ENCODE data around the gene GTPBP6. TPM values are rescaled to one million over a fixed set of nuclear protein-coding genes. Genes with fewer than 3 reads are reported as not detected.

The GTPBP6 gene
- total RNA-seq, 1 experiment from 2014 or later: 48.9 TPM

DNA sequence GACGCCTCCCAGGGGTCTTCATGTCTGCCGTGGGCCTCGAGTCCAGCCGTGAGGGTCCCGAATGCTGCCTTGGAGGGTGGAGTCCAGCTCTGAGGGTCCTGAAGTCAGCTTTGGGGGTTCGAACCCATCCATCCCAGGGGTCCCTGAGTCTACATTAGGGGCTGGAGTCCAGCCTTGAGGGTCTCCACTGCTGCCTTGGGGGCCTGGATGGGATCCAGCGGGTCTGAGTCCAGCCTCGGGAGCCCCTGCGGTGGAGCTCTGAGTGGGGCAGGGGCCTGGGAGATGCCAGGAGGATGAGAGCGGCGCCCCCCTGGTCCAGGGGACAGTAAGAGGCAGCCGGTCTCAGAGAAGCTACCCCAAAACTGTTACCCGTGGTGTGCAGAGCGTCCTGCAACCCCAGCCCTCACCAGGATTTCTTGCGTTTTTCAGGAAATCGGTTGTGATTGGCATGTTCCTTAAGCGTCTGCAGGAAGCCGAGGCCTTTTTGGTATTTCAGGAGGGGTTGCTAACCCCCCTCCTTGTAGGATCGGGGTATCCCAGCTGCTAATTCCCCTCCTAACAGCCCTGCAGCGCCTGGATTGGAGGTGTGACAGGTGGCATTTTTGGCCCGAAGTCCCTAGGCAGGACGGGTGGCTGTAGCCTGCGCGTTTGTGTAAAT lies 1.7 kb upstream of the GTPBP6 start:
- H3K36me3 ChIP-seq (replicated peaks; ENCODE audit: control insufficient read depth, insufficient read depth, low read length): no peaks in the 10 kb centered on the region; the same call in 1 of the 2 replicates
- no peak for DNase-seq
- H3K4me3 ChIP-seq (ENCODE audit: insufficient read depth, low read depth, low read length): peak overlapping the region; percentile 94
- peaks cover 7% of the 10 kb centered on the region; the same call in 1 of the 2 replicates for H3K27me3 ChIP-seq (ENCODE audit: control insufficient read depth, insufficient read depth, low read length)

DNA sequence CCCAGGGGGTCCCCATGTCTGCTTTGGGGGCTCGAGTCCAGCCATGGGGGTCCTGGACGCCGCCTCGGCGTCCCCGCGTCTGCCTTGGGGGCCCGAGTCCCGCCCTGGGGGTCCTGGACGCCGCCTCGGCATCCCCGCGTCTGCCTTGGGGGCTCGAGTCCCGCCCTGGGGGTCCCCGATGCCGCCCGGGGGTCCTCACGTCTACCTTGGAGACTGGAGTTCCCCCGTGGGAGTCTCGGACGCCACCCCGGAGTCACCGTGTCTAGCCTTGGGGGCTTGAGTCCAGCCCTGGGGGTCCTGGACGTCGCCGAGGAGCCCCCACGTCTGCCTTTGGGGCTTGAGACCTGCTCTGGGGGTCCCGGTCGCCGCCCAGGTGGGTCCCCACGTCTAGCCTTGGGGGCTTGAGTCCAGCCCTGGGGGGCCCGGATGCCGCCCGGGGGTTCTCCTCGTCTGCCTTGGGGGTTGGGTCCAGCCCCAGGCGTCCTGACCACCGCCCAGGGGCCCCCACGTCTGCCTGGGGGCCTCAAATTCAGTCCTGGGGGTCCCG lies 1.1 kb upstream of the GTPBP6 start:
- DNase-seq: no peak
- H3K36me3 ChIP-seq (replicated peaks; ENCODE audit: control insufficient read depth, insufficient read depth, low read length): no peaks in the 10 kb centered on the region; the same call in 1 of the 2 replicates
- H3K27me3 ChIP-seq (ENCODE audit: control insufficient read depth, insufficient read depth, low read length): peaks cover 7% of the 10 kb centered on the region; the same call in 1 of the 2 replicates
- peak overlapping the region; percentile 94 for H3K4me3 ChIP-seq (ENCODE audit: insufficient read depth, low read depth, low read length)

DNA sequence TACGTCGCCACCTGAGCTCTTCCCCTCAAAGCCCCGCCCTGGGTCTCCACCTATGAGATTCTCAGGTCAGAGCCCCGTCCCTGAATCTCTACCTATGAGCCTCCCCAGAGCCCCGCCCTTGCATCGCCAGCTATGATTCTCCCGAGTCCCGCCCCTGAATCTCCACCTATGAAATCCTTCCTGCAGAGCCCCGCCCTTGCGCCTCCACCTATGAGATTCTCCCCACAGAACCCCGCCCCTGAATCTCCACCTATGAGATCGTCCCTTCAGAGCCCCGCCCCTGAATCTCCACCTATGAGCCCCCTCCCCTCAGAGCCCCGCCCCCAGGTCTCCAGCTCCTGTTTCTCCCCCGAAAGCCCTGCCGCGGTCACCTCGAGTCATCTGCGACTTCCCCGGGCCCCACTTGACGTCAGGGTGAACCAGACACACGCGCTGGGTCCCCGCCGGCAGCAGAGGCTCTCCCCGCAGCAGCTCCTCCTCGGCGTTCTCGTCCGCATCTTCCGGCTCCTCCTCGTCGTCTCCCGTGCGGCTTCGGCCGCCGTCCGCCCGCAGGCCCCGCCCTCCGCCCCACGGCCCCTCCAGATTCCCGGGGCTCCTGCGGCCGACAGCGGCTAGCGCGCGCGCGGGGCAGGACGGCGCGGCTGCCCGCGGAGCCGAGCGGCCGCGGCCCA lies 393 bp downstream of the GTPBP6 start:
- Histone ChIP-seq H3K36me3 (replicated peaks; ENCODE audit: control insufficient read depth, insufficient read depth, low read length) (peaks cover 4% of the 10 kb centered on the region), H3K27me3 (ENCODE audit: control insufficient read depth, insufficient read depth, low read length) (peaks cover 7% of the 10 kb centered on the region; the same call in 1 of the 2 replicates), H3K4me3 (ENCODE audit: insufficient read depth, low read depth, low read length) (peak overlapping the region; percentile 89)
- no peak for DNase-seq

DNA sequence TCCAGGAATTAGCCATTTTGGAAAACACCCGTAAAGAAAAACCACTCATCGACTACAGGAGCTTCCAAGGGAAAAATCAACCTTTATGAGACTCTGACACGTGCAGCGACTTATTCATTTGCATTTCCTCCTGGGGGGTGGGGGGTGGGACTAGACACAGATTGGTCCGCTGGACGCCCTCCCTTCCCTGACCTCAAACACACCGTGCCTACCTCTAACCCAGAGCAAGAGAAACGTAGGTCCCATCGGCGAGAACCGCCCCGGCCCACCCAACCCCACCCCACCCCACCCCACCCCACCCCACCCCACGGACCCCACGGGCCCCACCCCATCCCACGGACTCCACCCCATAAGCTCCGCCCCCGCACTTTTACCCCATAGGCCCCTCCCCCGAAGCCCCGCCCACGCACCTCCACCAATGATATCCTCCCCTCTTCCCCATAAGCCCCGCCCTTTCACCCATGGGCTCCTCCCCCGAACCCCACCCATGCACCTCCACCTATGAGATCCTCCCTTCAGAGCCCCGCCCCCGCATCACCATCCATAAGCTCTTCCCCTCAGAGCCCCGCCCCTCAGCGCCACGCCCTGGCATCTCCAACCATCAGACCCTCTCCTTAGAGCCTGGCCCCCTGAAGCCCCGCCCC lies 1.1 kb downstream of the GTPBP6 start:
- peak; percentile 98 for DNase-seq
- Histone ChIP-seq H3K4me3 (ENCODE audit: insufficient read depth, low read depth, low read length) (no peak overlapping the region), H3K36me3 (replicated peaks; ENCODE audit: control insufficient read depth, insufficient read depth, low read length) (peaks cover 4% of the 10 kb centered on the region), H3K27me3 (ENCODE audit: control insufficient read depth, insufficient read depth, low read length) (peaks cover 7% of the 10 kb centered on the region; the same call in 1 of the 2 replicates)

DNA sequence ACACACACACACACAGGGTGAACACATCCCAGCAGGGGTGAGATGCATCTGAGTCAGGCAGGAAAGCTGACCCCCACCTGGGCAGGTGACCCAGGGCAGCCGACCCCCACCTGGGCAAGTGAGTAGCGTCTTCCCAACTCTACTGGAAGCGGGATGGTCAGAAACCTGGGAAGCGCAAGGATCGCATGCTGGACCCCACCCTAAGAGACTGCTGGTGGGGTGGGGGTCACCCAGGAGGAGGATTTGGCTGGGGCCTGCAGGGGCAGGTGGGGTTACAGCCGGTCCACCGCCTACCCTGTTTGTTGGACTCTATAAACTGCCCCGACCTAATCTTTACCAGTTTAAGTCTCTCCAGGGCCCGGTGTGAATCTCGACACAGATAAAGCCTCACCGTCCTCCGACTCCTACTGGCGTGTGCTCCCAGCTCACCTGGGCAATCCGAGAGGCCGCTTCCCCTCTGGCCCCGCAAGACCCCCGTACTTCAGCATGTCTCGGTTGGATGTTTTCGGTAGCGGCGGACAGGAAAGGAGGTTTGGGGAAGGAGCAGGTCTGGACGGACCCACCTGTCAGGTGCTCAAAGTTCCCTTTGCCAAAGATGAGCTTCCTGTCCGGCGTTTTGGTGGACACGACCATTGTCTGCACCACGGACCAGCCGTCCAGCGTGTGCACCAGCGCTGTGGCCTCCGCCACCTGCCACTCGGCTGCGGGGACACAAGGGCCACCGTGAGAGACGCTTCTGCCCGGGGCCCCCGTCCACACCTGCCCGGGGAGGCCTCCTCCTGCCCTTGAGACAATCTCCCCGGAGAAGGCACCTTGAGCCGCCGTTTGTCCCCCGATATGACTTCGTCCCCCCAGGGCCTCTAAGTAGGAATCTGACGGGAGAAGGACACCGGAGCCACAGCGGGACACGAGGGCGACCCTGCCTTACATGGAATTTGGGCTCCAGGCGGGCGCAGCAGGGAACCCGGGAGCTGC lies 2.0 kb downstream of the GTPBP6 start:
- H3K27me3 ChIP-seq (ENCODE audit: control insufficient read depth, insufficient read depth, low read length): peaks cover 7% of the 10 kb centered on the region; the same call in 1 of the 2 replicates
- H3K36me3 ChIP-seq (replicated peaks; ENCODE audit: control insufficient read depth, insufficient read depth, low read length): peaks cover 11% of the 10 kb centered on the region
- no peak overlapping the region for H3K4me3 ChIP-seq (ENCODE audit: insufficient read depth, low read depth, low read length)
- DNase-seq: no peak

DNA sequence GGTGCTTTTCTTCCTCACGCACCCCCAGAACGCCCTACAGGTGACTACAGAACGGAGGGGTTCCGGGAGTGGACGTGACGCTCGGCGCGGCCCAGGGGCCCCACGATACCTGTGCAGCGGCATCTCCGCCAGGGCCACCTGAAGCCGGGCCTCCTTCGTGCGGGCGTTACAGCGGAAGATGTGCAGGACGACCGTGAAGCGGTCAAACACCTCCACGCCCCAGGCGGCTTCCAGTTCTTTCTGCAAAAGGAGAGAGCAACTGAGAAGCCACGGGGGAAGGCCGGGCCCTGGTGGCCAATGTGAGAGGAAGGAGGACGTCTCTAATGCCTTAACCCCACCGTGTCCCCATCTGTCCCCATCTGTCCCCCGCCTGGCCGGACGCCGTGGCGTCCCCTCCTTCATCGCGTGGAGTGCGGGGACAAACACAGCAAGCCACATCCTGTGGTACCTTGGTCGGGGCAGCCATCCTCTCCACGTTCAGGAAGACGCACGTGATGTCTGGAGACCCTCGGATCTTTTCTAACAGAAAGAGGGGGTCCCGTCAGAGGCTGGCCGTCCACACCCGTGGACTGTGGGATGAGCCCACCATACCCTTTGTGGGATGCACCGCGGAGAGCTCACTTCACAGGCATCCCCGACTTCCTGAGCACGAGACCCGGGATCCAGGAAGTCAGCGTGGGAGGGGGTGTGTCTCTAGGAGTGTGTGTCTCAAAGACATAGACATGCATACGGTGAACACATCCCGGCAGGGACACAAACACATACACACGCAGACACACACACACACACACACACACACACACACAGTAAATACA lies 3.6 kb downstream of the GTPBP6 start:
- no peak for DNase-seq
- H3K27me3 ChIP-seq (ENCODE audit: control insufficient read depth, insufficient read depth, low read length): peaks cover 3% of the 10 kb centered on the region; the same call in 1 of the 2 replicates
- peaks cover 14% of the 10 kb centered on the region for H3K36me3 ChIP-seq (replicated peaks; ENCODE audit: control insufficient read depth, insufficient read depth, low read length)
- H3K4me3 ChIP-seq (ENCODE audit: insufficient read depth, low read depth, low read length): no peak overlapping the region

DNA sequence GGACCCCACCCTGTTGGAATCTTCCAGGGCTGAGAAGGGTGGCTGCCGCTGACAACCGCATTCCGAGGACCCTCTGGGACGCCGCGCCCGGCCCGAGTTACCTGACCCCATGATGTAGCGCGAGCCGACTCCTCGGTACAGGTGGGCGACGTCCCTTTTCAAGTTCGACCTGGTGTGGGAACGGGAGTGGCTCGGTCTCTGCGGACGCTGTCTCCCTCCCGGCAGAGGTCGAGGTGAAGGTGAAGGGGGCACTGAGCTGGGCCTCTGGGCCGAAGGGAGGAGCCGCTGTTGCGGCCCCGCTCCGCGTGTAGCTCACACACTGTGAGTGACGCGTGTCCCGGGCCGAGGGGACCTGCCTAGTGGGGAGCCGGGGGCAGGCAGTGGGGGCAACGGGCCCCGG lies 4.5 kb downstream of the GTPBP6 start:
- peaks cover 14% of the 10 kb centered on the region for H3K36me3 ChIP-seq (replicated peaks; ENCODE audit: control insufficient read depth, insufficient read depth, low read length)
- no peak for DNase-seq
- no peaks in the 10 kb centered on the region for H3K27me3 ChIP-seq (ENCODE audit: control insufficient read depth, insufficient read depth, low read length)
- no peak overlapping the region for H3K4me3 ChIP-seq (ENCODE audit: insufficient read depth, low read depth, low read length)

DNA sequence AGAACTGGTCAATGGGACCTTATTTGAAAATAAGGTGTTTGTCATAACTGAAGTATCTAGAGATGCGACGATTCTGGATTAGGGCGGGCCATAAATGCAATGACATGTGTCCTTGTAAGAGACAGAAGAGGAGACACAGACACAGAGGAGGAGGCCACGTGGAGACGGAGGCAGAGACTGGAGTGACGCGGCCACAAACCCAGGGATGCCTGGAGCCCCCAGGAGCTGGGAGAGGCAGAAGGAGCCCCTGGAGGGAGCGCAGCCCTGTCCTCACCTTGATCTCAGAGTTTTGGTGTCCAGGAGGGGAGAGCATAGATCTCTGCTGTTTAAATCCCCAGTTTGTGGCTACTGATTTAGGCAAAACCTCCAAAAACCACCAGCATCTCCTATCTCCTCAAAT lies 5.0 kb downstream of the GTPBP6 start:
- no peak for DNase-seq
- no peaks in the 10 kb centered on the region for H3K27me3 ChIP-seq (ENCODE audit: control insufficient read depth, insufficient read depth, low read length)
- peaks cover 14% of the 10 kb centered on the region for H3K36me3 ChIP-seq (replicated peaks; ENCODE audit: control insufficient read depth, insufficient read depth, low read length)
- no peak overlapping the region for H3K4me3 ChIP-seq (ENCODE audit: insufficient read depth, low read depth, low read length)

DNA sequence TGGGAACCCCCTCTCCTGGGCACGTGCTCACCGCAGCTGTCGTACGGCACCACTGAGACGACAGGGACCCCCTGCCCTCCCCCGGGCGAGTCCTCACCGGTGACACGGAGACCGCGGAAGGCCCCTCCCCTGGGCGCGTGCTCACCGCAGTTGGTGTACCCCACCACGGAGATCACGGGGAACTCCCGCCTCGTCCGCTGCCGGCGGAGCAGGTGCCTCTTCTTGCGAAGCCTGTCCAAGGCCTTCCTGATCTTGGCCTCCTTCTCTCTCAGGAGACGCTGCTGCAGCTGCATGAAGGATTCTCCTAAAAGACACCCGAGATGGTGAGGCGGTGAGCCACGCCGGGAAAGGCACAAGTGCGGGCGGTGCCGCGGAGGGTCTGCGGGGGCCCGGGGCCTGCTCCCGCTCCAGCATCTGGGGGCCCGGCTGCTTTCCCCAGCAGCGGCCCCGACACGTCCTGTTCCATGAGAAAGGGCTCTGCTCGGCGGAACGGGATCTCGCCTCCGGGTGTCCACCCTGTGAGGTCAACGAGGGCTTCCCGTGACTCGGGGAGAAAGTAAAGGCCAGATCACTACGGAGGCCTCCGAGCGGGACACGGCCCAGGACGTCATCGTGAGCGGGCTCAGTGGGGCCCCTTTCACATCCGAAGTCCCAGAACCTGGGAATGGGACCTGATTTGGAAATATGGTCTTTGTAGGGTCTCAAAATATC lies 5.8 kb downstream of the GTPBP6 start:
- no peaks in the 10 kb centered on the region for H3K27me3 ChIP-seq (ENCODE audit: control insufficient read depth, insufficient read depth, low read length)
- peaks cover 14% of the 10 kb centered on the region for H3K36me3 ChIP-seq (replicated peaks; ENCODE audit: control insufficient read depth, insufficient read depth, low read length)
- no peak for DNase-seq
- H3K4me3 ChIP-seq (ENCODE audit: insufficient read depth, low read depth, low read length): no peak overlapping the region

DNA sequence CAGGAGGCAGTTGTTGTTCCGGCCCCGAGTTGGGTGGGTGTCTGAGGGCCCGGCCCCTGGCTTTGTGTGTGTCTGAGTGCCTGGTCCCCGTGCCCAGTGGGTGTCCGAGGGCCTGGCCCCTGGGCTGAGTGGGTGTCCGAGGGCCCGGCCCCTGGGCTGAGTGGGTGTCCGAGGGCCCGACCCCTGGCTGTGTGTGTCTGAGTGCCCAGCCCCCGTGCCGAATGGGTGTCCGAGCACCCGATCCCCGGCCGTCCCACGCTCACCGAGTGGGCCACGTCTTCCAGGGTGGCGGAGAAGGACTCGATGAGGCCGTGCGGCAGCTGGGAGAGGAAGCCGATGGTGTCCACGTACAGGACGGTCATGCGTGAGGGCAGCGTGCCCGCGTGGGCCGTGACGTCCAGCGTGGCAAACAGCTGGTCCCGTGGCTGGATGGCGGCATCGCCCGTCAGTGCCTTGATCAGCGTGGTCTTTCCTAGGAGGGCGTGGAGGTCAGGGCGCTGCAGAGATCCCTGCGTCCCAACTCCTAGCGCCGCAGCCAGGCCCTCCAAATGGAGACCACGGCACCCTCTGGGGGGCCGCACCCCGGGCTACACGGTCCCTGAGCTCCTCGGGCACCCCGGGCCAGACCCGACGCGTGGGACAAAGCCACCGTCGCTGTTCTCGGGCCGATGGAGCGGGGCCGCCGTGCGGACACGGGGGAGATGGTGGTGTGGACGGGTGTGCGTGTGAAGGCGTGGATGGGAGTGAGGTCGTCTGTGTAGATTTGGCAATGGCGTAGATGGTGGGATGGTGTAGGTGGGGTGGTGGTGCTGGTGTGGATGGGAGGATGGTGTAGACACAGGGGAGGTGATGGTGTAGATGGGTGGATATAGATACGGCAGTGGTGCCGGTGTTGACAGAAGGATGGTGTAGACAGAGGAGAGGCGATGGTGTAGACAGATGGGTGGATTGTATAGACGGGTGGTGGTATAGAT lies 7.2 kb downstream of the GTPBP6 start:
- Histone ChIP-seq H3K36me3 (replicated peaks; ENCODE audit: control insufficient read depth, insufficient read depth, low read length) (peaks cover 18% of the 10 kb centered on the region), H3K27me3 (ENCODE audit: control insufficient read depth, insufficient read depth, low read length) (no peaks in the 10 kb centered on the region), H3K4me3 (ENCODE audit: insufficient read depth, low read depth, low read length) (no peak overlapping the region)
- DNase-seq: peak; percentile 49

DNA sequence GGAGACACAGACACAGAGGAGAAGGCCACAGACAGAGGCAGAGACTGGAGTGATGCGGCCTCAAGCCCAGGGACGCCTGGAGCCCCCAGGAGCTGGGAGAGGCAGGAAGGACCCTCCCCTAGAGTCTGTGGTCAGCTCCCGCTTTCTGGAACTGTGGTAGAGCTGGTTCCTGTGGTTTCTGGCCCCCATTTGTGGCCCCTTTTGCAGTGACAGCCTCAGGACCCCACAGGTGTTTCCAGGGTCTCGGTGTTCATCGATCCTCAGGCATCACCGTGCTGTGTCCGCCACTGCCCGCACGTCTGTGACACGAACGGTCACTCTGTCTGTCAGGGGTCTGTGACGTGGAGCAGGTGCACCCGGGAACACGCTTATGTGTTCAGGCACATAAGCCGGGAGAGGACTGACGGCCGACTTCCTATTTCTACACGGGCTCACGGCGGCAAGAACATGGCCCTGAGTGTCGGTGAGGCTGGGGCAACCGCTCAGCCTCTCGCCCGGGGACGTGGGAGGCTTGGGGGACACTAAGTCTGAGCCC lies 7.9 kb downstream of the GTPBP6 start:
- Histone ChIP-seq H3K4me3 (ENCODE audit: insufficient read depth, low read depth, low read length) (no peak overlapping the region), H3K27me3 (ENCODE audit: control insufficient read depth, insufficient read depth, low read length) (no peaks in the 10 kb centered on the region), H3K36me3 (replicated peaks; ENCODE audit: control insufficient read depth, insufficient read depth, low read length) (peaks cover 24% of the 10 kb centered on the region)
- peak; percentile 26 for DNase-seq
